PFSK-1 (cell line): ENCODE measurements around the gene ZNF366.

ENCODE experiments used
- FOXP2 ChIP-seq: optimal IDR thresholded peaks from 2 replicates; pipeline ENCODE3; 2011; ENCODE audit warnings: borderline replicate concordance, control low read depth, inconsistent platforms; ENCODE audit not compliant: insufficient read depth; ENCODE audit errors: extremely low read length, extremely low read depth
- POLR2AphosphoS5 ChIP-seq: IDR thresholded peaks from 2 replicates; pipeline ENCODE4 v1.6.1; 2012; ENCODE audit warnings: low read depth, mild to moderate bottlenecking, control low read depth, low read length, moderate library complexity
- SIN3A ChIP-seq: IDR thresholded peaks from 2 replicates; pipeline ENCODE4 v1.6.1; 2012; ENCODE audit warnings: mild to moderate bottlenecking, low read length, moderate library complexity, borderline replicate concordance; ENCODE audit not compliant: insufficient read depth
- TAF1 ChIP-seq: IDR thresholded peaks from 2 replicates; pipeline ENCODE4 v1.6.1; 2012; ENCODE audit warnings: low read length, control low read depth, borderline replicate concordance; ENCODE audit not compliant: insufficient read depth
- TF ChIP-seq, protein P1 (sequence below), 2 experiments: IDR thresholded peaks; 2 replicates each; pipeline versions ENCODE4 v1.6.1 to v1.8.0; 2011 to 2012; ENCODE audit warnings: low read depth in 2 of 2, low read length in 2 of 2, control low read depth in 1 of 2, inconsistent platforms in 1 of 2, mild to moderate bottlenecking in 1 of 2, moderate library complexity in 1 of 2; ENCODE audit not compliant: insufficient read depth in 1 of 2

DNA sequence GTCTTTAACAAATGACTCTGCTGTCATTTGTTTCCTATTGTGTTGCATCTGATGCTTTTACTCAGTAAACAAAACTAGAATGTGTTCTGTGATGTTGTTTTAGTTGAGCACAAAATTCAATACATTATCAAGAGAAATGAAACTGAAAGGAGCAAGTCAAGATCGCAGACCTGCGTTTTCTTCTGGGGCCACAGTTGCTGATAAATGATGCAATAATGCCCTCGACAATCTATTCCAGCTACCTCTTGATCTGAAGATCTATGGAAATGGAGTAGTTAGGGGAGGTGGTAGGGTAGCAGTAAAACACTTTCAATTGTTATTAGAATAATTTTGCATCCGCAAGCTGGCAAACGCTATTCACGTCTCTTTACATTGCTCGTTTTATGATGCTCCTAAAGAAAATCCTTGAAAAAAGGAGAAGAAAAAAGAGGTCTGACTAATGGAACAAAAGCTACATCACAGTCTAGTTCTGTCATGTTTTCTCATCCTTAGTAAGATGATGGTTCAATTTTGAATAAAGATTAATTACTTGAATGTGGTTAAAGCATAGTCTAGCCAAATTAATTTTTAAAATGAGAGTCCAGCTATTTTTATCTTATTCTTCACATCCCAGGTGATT is 1.6 kb downstream of the ZNF366 start:
- TF ChIP-seq POLR2AphosphoS5: no peak
- TF ChIP-seq, protein P1, sequence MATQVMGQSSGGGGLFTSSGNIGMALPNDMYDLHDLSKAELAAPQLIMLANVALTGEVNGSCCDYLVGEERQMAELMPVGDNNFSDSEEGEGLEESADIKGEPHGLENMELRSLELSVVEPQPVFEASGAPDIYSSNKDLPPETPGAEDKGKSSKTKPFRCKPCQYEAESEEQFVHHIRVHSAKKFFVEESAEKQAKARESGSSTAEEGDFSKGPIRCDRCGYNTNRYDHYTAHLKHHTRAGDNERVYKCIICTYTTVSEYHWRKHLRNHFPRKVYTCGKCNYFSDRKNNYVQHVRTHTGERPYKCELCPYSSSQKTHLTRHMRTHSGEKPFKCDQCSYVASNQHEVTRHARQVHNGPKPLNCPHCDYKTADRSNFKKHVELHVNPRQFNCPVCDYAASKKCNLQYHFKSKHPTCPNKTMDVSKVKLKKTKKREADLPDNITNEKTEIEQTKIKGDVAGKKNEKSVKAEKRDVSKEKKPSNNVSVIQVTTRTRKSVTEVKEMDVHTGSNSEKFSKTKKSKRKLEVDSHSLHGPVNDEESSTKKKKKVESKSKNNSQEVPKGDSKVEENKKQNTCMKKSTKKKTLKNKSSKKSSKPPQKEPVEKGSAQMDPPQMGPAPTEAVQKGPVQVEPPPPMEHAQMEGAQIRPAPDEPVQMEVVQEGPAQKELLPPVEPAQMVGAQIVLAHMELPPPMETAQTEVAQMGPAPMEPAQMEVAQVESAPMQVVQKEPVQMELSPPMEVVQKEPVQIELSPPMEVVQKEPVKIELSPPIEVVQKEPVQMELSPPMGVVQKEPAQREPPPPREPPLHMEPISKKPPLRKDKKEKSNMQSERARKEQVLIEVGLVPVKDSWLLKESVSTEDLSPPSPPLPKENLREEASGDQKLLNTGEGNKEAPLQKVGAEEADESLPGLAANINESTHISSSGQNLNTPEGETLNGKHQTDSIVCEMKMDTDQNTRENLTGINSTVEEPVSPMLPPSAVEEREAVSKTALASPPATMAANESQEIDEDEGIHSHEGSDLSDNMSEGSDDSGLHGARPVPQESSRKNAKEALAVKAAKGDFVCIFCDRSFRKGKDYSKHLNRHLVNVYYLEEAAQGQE (IDR thresholded peaks at IDR 0.05; ENCODE audit: insufficient read depth in 1 of 2, low read depth in 2 of 2, low read length in 2 of 2): no peak
- no peak for TF ChIP-seq TAF1
- no peak for TF ChIP-seq SIN3A
- TF ChIP-seq FOXP2: no peak
